CD14-positive monocyte (primary cell): ENCODE measurements around the gene CD81. TPM values are rescaled to one million over a fixed set of nuclear protein-coding genes. Genes with fewer than 3 reads are reported as not detected.

ENCODE experiments used
- DNase-seq, 3 donors: peaks; one replicate each; pipeline ENCODE4 v3.0.0-alpha.2; 2011 to 2022
- H2AFZ ChIP-seq: 2 replicates; pipeline ENCODE4 v1.6.0; 2012; ENCODE audit warnings: mild to moderate bottlenecking, low read depth, low read length, inconsistent platforms; ENCODE audit not compliant: insufficient read depth, poor library complexity, severe bottlenecking
- H3K27ac ChIP-seq, 2 donors: 1 replicate in 1 of 2; 2 replicates in 1 of 2; pipeline ENCODE4 v1.5.1; 2012 to 2013; ENCODE audit warnings: low read length in 2 of 2, control low read depth in 1 of 2, inconsistent platforms in 1 of 2, low read depth in 1 of 2, mild to moderate bottlenecking in 1 of 2
- H3K27me3 ChIP-seq, 2 donors: one replicate each; pipeline versions ENCODE4 v1.6.0 to v1.6.1; 2011 to 2013; ENCODE audit warnings: low read length in 2 of 2; ENCODE audit not compliant: control insufficient read depth in 2 of 2, insufficient read depth in 2 of 2
- H3K36me3 ChIP-seq, 2 donors: replicated peaks in 1 of 2; 1 replicate in 1 of 2; 2 replicates in 1 of 2; pipeline versions ENCODE4 v1.5.1 to v1.6.1; 2012 to 2013; ENCODE audit warnings: low read length in 2 of 2, control low read depth in 1 of 2, inconsistent platforms in 1 of 2, mild to moderate bottlenecking in 1 of 2; ENCODE audit not compliant: insufficient read depth in 2 of 2, control insufficient read depth in 1 of 2
- H3K4me1 ChIP-seq, 2 donors: 1 replicate in 1 of 2; 2 replicates in 1 of 2; pipeline versions ENCODE4 v1.5.1 to v1.6.1; 2012 to 2013; ENCODE audit warnings: low read length in 2 of 2, control low read depth in 1 of 2, inconsistent platforms in 1 of 2, mild to moderate bottlenecking in 1 of 2, moderate library complexity in 1 of 2; ENCODE audit not compliant: insufficient read depth in 2 of 2, control insufficient read depth in 1 of 2
- H3K4me2 ChIP-seq: replicated peaks from 2 replicates; pipeline ENCODE3; 2012; ENCODE audit warnings: low read length, moderate library complexity, mild to moderate bottlenecking; ENCODE audit not compliant: poor library complexity, severe bottlenecking; ENCODE audit errors: extremely low read depth
- H3K4me3 ChIP-seq, 3 experiments: fragments of 200-600 bp in 1 of 3; sonication (generic) in 1 of 3; replicated peaks in 1 of 3; 1 replicate in 2 of 3; 2 replicates in 1 of 3; pipeline ENCODE4 v1.5.1; 2011 to 2013; ENCODE audit warnings: low read length in 3 of 3, mild to moderate bottlenecking in 3 of 3, control low read depth in 2 of 3, low read depth in 2 of 3, inconsistent platforms in 1 of 3, moderate library complexity in 1 of 3
- H3K79me2 ChIP-seq: 2 replicates; pipeline ENCODE4 v1.6.0; 2012; ENCODE audit warnings: mild to moderate bottlenecking, control low read depth, inconsistent platforms, low read length, moderate library complexity; ENCODE audit not compliant: insufficient read depth
- H3K9ac ChIP-seq: 2 replicates; pipeline ENCODE4 v1.6.0; 2017; ENCODE audit warnings: low read length, mild to moderate bottlenecking; ENCODE audit not compliant: insufficient read depth, poor library complexity, severe bottlenecking
- H3K9me3 ChIP-seq, 2 donors: replicated peaks in 1 of 2; 1 replicate in 1 of 2; 2 replicates in 1 of 2; pipeline versions ENCODE4 v1.5.1 to v1.6.1; 2012 to 2013; ENCODE audit warnings: low read length in 2 of 2, control low read depth in 1 of 2; ENCODE audit not compliant: control insufficient read depth in 1 of 2, insufficient read depth in 1 of 2
- H4K20me1 ChIP-seq: 2 replicates; pipeline ENCODE4 v1.6.0; 2012; ENCODE audit warnings: mild to moderate bottlenecking, low read length, control low read depth, moderate library complexity; ENCODE audit not compliant: insufficient read depth
- H3K27ac Mint-ChIP-seq, 7 donors: one replicate each; pipeline ENCODE4 v1.8.0; 2020; ENCODE audit warnings: mild to moderate bottlenecking in 7 of 7, mixed read lengths in 7 of 7, moderate library complexity in 6 of 7, inconsistent platforms in 2 of 7
- H3K27me3 Mint-ChIP-seq, 3 donors: one replicate each; pipeline ENCODE4 v1.8.0; 2021 to 2022; ENCODE audit warnings: low read depth in 3 of 3, mild to moderate bottlenecking in 3 of 3, mixed read lengths in 3 of 3, moderate library complexity in 3 of 3, inconsistent platforms in 1 of 3
- H3K36me3 Mint-ChIP-seq, 2 donors: one replicate each; pipeline ENCODE4 v1.8.0; 2020; ENCODE audit warnings: mixed read lengths in 2 of 2, inconsistent platforms in 1 of 2, mild to moderate bottlenecking in 1 of 2
- H3K4me1 Mint-ChIP-seq: one replicate; pipeline ENCODE4 v1.8.0; 2020; ENCODE audit warnings: mild to moderate bottlenecking, mixed read lengths
- H3K4me3 Mint-ChIP-seq, 2 donors: one replicate each; pipeline ENCODE4 v1.8.0; 2020; ENCODE audit warnings: mild to moderate bottlenecking in 2 of 2, mixed read lengths in 2 of 2, moderate library complexity in 1 of 2
- H3K9me3 Mint-ChIP-seq, 7 donors: one replicate each; pipeline ENCODE4 v1.8.0; 2020 to 2022; ENCODE audit warnings: mixed read lengths in 7 of 7, mild to moderate bottlenecking in 6 of 7, moderate library complexity in 6 of 7, inconsistent platforms in 2 of 7
- CTCF ChIP-seq: fragments of 200-600 bp; IDR thresholded peaks from one replicate; pipeline ENCODE4 v1.8.0; 2022; ENCODE audit warnings: antibody characterized with exemption, mild to moderate bottlenecking
- WGBS: methylation state at CpG from one replicate; pipeline ENCODE4 v1.1.5; 2013; ENCODE audit warnings: missing lambda C conversion rate; ENCODE audit not compliant: insufficient coverage; 5-methylcytosine and 5-hydroxymethylcytosine counted together
- intact Hi-C, 2 donors: fragments of 100-400 bp; cut with micrococcal nuclease; formaldehyde crosslinking; loops; one replicate each; pipeline versions ENCODE4 v1.15.0 to v1.15.1; 2023
- polyA plus RNA-seq, 3 donors: library from polyadenylated mRNA; depleted of rRNA in 1 of 3; unstranded in 2 of 3; stranded (reverse) in 1 of 3; fragments of 300-500 nt in 2 of 3; fragments of >200 nt in 1 of 3; fragmentation: Illumina TruSeq in 2 of 3; gene quantifications; 1 replicate in 2 of 3; 2 replicates in 1 of 3; pipeline ENCODE4 v1.2.3, GENCODE V29; 2012 to 2021

Gene CD81
- polyA plus RNA-seq, 3 donors: 3.2 to 74.9 (median 12.3) TPM

DNA sequence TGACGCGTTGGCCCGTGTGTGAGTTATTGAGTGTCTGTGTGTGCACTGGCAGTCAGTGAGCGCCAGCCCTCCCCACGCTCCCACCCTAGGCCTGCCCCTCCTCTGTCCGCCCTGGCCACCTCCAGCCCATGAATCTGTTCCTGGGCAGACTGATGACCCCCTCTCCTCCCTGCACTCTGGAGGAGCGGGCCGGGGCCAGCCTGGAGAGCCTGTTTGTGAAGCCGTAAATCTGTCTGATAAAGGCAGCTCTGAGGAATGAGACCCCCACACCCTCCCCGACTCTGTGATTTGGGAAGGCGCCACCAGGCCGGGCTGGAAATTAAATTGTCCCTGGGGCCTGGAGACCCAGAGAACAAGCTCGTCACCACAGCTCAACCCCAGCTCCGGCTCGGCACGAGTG is 32.0 kb downstream of the CD81 start:
- Mint-ChIP-seq H3K9me3 (no peaks in the 10 kb centered on the region), H3K27me3 (peaks cover 1 to 4% (median 3%) of the 10 kb centered on the region in 3 donors), H3K4me1 (no peaks in the 10 kb centered on the region), H3K4me3 (no peak overlapping the region), H3K27ac (no peak overlapping the region), H3K36me3 (peaks cover 4% of the 10 kb centered on the region in 2 donors)
- H3K4me1 ChIP-seq: no peaks in the 10 kb centered on the region
- no peak overlapping the region for H3K4me3 ChIP-seq
- peaks cover 6% of the 10 kb centered on the region for H4K20me1 ChIP-seq
- no peaks in the 10 kb centered on the region for H3K27me3 ChIP-seq
- DNase-seq: no peak
- no peak overlapping the region for H3K27ac ChIP-seq
- H3K79me2 ChIP-seq: no peaks in the 10 kb centered on the region
- TF ChIP-seq CTCF: no peak
- 99% methylated on average over 6 of the region's 16 CpGs for WGBS
- no peak overlapping the region for H3K4me2 ChIP-seq
- no peaks in the 10 kb centered on the region for H3K9me3 ChIP-seq
- intact Hi-C loops: no loop called here
- no peaks in the 10 kb centered on the region for H3K36me3 ChIP-seq
- H3K9ac ChIP-seq: no peak overlapping the region
- no peak overlapping the region for H2AFZ ChIP-seq

DNA sequence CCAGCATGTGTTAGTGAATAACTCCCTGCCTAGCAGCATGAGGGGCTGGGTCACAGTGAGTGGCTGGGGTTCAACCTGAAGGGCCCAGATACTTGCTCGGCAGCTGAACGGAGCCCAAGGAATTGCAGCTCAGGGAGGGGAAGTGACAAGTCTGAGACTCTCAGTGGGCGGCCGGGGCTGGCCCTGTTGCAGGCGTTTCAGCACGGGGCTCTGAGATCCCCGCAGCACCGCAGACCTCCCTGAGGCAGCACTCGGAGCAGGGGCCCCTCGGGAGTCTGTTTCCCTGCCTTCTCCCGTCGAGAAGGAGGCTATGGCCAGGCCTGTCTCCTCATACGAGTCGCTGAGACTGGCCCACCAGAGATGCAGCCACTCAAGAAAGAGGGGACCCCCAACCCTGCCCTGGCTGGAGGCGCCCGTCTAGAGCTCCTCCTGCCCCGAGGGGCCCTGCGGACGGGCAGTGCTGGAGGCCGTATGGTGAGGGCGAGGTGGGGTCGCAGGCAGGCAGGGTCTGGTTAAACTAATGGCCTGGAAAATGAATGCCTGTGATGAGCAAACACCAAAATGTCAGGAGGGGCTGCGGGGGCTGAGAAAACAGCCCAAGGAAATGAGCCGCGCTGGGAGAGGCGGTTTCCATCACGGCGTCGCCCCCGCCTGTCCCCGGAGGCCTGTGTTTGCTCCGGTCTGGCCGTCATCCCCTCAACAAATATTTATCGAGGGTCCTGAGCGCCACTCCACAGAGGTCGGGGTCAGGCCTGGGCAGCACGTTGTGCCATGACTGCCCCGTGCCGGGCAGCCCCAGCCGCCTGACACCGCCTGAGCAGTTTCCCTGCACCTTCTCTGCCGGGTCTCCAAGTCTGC is 32.7 kb downstream of the CD81 start:
- no peak overlapping the region for H3K4me2 ChIP-seq
- H4K20me1 ChIP-seq: no peaks in the 10 kb centered on the region
- H3K36me3 Mint-ChIP-seq: no peaks in the 10 kb centered on the region
- no peaks in the 10 kb centered on the region for H3K9me3 ChIP-seq
- no peak for TF ChIP-seq CTCF
- peaks cover 1 to 4% (median 3%) of the 10 kb centered on the region in 3 donors for H3K27me3 Mint-ChIP-seq
- no peak for DNase-seq
- no peaks in the 10 kb centered on the region for H3K9me3 Mint-ChIP-seq
- H3K4me3 ChIP-seq: no peak overlapping the region
- intact Hi-C loops: loop anchor here in 1 of 2 donors (10.0 kb wide), 1 partner anchor 55 kb away; no protein-coding TSS in a partner anchor
- H3K27me3 ChIP-seq: no peaks in the 10 kb centered on the region
- H3K4me1 ChIP-seq: no peaks in the 10 kb centered on the region
- H3K9ac ChIP-seq: no peak overlapping the region
- no peak overlapping the region for H3K27ac ChIP-seq
- no peaks in the 10 kb centered on the region for H3K36me3 ChIP-seq
- H3K4me1 Mint-ChIP-seq: no peaks in the 10 kb centered on the region
- H3K4me3 Mint-ChIP-seq: no peak overlapping the region
- H3K79me2 ChIP-seq: no peaks in the 10 kb centered on the region
- H2AFZ ChIP-seq: no peak overlapping the region
- H3K27ac Mint-ChIP-seq: no peak overlapping the region
- WGBS: 80% methylated on average over 35 of the region's 42 CpGs
